ENCODE measurements around the gene HOXD1. TPM values are rescaled to one million over a fixed set of nuclear protein-coding genes. Genes with fewer than 3 reads are reported as not detected.

HOXD1 gene
- total RNA-seq, 1 experiment from 2014 or later = not detected

- CTCF ChIA-PET = interaction anchor here (0.5 to 10.1 kb wide), 6 partner anchors 24 to 514 kb away, joined by 3 to 190 read pairs (median 6); partner anchors contain the start of gene HOXD9
These were observed 42.4 kb upstream of the HOXD1 start for GRCh38 chr2:176146101-176146500.

DNA sequence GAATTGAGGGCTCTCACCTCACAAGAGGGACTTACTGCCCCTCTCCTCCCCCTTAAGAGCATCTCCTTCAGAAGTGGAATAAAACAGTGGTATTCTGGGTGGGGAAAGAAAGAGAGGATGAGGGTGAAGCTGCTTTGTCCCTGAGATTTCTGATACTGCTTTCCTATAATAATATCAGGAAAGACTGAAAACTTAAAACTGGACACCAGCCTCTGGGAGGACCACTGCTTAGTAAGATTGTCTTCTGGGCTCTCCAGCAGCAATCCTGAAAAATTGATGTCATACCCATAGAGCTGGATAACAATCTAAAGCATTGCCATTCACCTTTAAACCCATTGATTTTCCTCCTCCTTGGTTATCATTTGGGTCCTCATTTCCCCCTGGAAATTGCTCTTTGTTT, 41.8 kb upstream of the HOXD1 start:
- BruUV-seq (replicated peaks) = no TSS peak
- Mint-ChIP-seq H3K27me3 (ENCODE audit: insufficient read depth, unreplicated experiment) (no peaks in the 10 kb centered on the region), H3K9me3 (ENCODE audit: unreplicated experiment) (no peaks in the 10 kb centered on the region), H3K4me3 (ENCODE audit: unreplicated experiment) (no peak overlapping the region), H3K36me3 (ENCODE audit: insufficient read depth, unreplicated experiment) (no peaks in the 10 kb centered on the region), H3K27ac (ENCODE audit: low read depth, unreplicated experiment) (no peak overlapping the region), H3K4me1 (ENCODE audit: insufficient read depth, unreplicated experiment) (no peaks in the 10 kb centered on the region)
- no peak for DNase-seq (ENCODE audit: unreplicated experiment)
- intact Hi-C loops (cut with micrococcal nuclease) = loop anchor here (10.0 kb wide), 1 partner anchor 168 kb away; no protein-coding TSS in a partner anchor
- TF ChIP-seq CTCF (IDR thresholded peaks at IDR 0.05; ENCODE audit: unreplicated experiment) = no peak
- ChIA-PET CTCF (interaction anchor here (0.6 to 10.1 kb wide), 3 partner anchors 407 to 508 kb away, joined by 3 to 175 read pairs (median 4); no protein-coding TSS in a partner anchor), POLR2A (no interaction called here)

More at GRCh38 chr2:176146101-176146500, 42.4 kb upstream of the HOXD1 start:
- intact Hi-C loops (cut with micrococcal nuclease) = loop anchor here (10.0 kb wide), 1 partner anchor 169 kb away; no protein-coding TSS in a partner anchor
- Mint-ChIP-seq H3K27me3 (ENCODE audit: insufficient read depth, unreplicated experiment) (no peaks in the 10 kb centered on the region), H3K27ac (ENCODE audit: low read depth, unreplicated experiment) (no peak overlapping the region), H3K4me3 (ENCODE audit: unreplicated experiment) (no peak overlapping the region), H3K9me3 (ENCODE audit: unreplicated experiment) (no peaks in the 10 kb centered on the region), H3K4me1 (ENCODE audit: insufficient read depth, unreplicated experiment) (no peaks in the 10 kb centered on the region), H3K36me3 (ENCODE audit: insufficient read depth, unreplicated experiment) (no peaks in the 10 kb centered on the region)
- no peak for TF ChIP-seq CTCF (IDR thresholded peaks at IDR 0.05; ENCODE audit: unreplicated experiment)
- POLR2A ChIA-PET = interaction anchor here (1.0 kb wide), 1 partner anchor 311 kb away, joined by 3 read pairs; no protein-coding TSS in a partner anchor
- no peak for DNase-seq (ENCODE audit: unreplicated experiment)
- no TSS peak for BruUV-seq (replicated peaks)

DNA sequence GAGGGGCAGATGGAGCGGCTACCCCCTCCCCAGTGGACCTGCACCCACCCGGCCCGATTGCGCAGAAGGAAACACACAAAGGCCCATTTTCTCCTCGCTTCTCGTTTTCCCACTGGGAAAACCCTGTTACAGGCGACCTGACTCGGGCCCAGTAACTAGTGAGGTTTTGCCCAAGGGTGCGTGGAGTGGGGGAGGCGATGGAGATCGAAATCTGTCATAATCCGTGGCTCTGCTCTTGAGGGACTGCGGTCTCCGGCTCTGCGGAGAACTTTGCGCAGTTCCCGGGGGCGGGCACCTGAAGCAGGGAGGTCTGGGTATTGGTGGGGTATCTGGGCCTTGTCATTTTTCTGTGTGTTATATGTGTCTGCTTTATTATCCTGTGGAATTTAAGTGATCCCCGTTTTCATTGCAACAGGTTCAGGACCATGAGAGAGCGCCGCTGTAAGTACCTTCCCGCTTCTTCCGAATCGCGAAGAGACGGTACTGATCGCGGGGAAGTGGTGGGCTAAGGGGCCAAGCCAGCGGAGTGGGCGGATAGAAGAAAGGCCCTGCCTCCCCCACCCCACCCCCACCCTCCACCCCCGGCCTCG, 41.2 kb upstream of the HOXD1 start:
- intact Hi-C loops (cut with micrococcal nuclease) = loop anchor here (10.0 kb wide), 1 partner anchor 167 kb away; no protein-coding TSS in a partner anchor
- no peak overlapping the region for H3K4me3 Mint-ChIP-seq (ENCODE audit: unreplicated experiment)
- H3K9me3 Mint-ChIP-seq (ENCODE audit: unreplicated experiment) = no peaks in the 10 kb centered on the region
- H3K27me3 Mint-ChIP-seq (ENCODE audit: insufficient read depth, unreplicated experiment) = no peaks in the 10 kb centered on the region
- ChIA-PET POLR2A (no interaction called here), CTCF (interaction anchor here (0.6 to 0.8 kb wide), 2 partner anchors 507 to 1000 kb away, joined by 3 to 4 read pairs; no protein-coding TSS in a partner anchor)
- no peak for DNase-seq (ENCODE audit: unreplicated experiment)
- no peak overlapping the region for H3K27ac Mint-ChIP-seq (ENCODE audit: low read depth, unreplicated experiment)
- no peaks in the 10 kb centered on the region for H3K36me3 Mint-ChIP-seq (ENCODE audit: insufficient read depth, unreplicated experiment)
- BruUV-seq (replicated peaks) = no TSS peak
- H3K4me1 Mint-ChIP-seq (ENCODE audit: insufficient read depth, unreplicated experiment) = no peaks in the 10 kb centered on the region
- no peak for TF ChIP-seq CTCF (IDR thresholded peaks at IDR 0.05; ENCODE audit: unreplicated experiment)

DNA sequence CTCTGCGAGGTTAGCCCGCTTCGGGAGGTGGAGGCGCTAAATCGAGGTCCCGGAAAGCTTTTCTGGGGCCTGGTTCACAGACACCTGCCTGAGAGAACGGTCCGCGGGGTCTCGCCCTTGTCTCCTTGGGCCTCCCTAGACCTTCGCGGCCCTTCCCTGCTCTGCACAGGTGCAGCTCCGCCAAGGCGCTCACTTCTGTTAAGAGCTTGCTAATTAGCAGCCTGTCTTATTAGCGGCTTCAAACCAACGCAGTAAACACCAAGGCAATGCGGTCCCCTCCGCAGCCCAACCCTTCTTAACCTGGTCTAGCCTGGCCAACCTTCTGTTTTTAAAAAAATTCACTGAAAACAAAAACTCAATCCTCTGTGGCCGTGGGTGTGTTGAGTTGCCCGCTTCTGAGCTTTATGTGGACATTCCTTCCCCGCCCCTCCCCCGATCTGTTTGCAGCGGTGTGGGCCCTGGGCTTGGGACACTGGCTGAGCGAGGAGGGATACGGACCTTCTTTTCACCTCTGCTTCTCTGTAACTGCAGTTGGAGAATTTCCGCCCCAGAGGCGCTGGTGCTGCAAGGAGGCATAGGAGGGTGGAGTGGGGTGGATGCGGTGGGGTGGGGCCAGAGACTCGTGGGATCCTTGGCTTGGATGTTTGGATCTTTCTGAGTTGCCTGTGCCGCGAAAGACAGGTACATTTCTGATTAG, 40.5 kb upstream of the HOXD1 start:
- Mint-ChIP-seq H3K4me1 (ENCODE audit: insufficient read depth, unreplicated experiment) (no peaks in the 10 kb centered on the region), H3K4me3 (ENCODE audit: unreplicated experiment) (no peak overlapping the region), H3K27me3 (ENCODE audit: insufficient read depth, unreplicated experiment) (no peaks in the 10 kb centered on the region), H3K9me3 (ENCODE audit: unreplicated experiment) (no peaks in the 10 kb centered on the region), H3K36me3 (ENCODE audit: insufficient read depth, unreplicated experiment) (no peaks in the 10 kb centered on the region), H3K27ac (ENCODE audit: low read depth, unreplicated experiment) (no peak overlapping the region)
- DNase-seq (ENCODE audit: unreplicated experiment) = no peak
- BruUV-seq (replicated peaks) = no TSS peak
- intact Hi-C loops (cut with micrococcal nuclease) = loop anchor here (10.0 kb wide), 1 partner anchor 167 kb away; no protein-coding TSS in a partner anchor
- CTCF ChIA-PET = interaction anchor here (0.8 to 3.0 kb wide), 2 partner anchors 406 to 999 kb away, joined by 4 to 12 read pairs; no protein-coding TSS in a partner anchor
- POLR2A ChIA-PET = no interaction called here
- no peak for TF ChIP-seq CTCF (IDR thresholded peaks at IDR 0.05; ENCODE audit: unreplicated experiment)

Data from MCF 10A (cell line).